ENCODE results near the gene MCRIP2.
A peak's percentile ranks its signal among the peaks of the same experiment; 100 is the strongest.

The MCRIP2 gene

GRCh38 chr16:672371-672770, 30.7 kb downstream of the MCRIP2 start:
- Mint-ChIP-seq H3K36me3 (ENCODE audit: low read depth) (peaks cover 5% of the 10 kb centered on the region), H3K4me3 (no peak overlapping the region), H3K27me3 (ENCODE audit: low read depth) (peaks cover 4% of the 10 kb centered on the region), H3K9me3 (no peaks in the 10 kb centered on the region), H3K4me1 (ENCODE audit: low read depth) (peaks cover 1% of the 10 kb centered on the region), H3K27ac (no peak overlapping the region)
- DNase-seq (ENCODE audit: low spot score) = no peak

GRCh38 chr16:672851-673250, 31.2 kb downstream of the MCRIP2 start:
- no peaks in the 10 kb centered on the region for H3K9me3 Mint-ChIP-seq
- no peak overlapping the region for H3K27ac Mint-ChIP-seq
- H3K4me1 Mint-ChIP-seq (ENCODE audit: low read depth) = no peaks in the 10 kb centered on the region
- no peak overlapping the region for H3K4me3 Mint-ChIP-seq
- H3K36me3 Mint-ChIP-seq (ENCODE audit: low read depth) = peaks cover 5% of the 10 kb centered on the region
- DNase-seq (ENCODE audit: low spot score) = no peak
- H3K27me3 Mint-ChIP-seq (ENCODE audit: low read depth) = peaks cover 4% of the 10 kb centered on the region

- Mint-ChIP-seq H3K9me3 (no peaks in the 10 kb centered on the region), H3K4me1 (ENCODE audit: low read depth) (no peaks in the 10 kb centered on the region), H3K36me3 (ENCODE audit: low read depth) (peaks cover 5% of the 10 kb centered on the region), H3K4me3 (no peak overlapping the region), H3K27ac (no peak overlapping the region), H3K27me3 (ENCODE audit: low read depth) (peaks cover 4% of the 10 kb centered on the region)
- no peak for DNase-seq (ENCODE audit: low spot score)
Measured at GRCh38 chr16:673399-673991, 31.9 kb downstream of the MCRIP2 start.

- Mint-ChIP-seq H3K4me1 (ENCODE audit: low read depth) (peaks cover 2% of the 10 kb centered on the region), H3K36me3 (ENCODE audit: low read depth) (peaks cover 5% of the 10 kb centered on the region), H3K4me3 (no peak overlapping the region), H3K27ac (no peak overlapping the region), H3K9me3 (no peaks in the 10 kb centered on the region), H3K27me3 (ENCODE audit: low read depth) (peaks cover 4% of the 10 kb centered on the region)
- no peak for DNase-seq (ENCODE audit: low spot score)
Measured at GRCh38 chr16:674214-674881, 32.7 kb downstream of the MCRIP2 start.

GRCh38 chr16:674968-675883, 33.6 kb downstream of the MCRIP2 start, which contains the start of gene RHBDL1:
Gene RHBDL1, plus strand, starts transcription at chr16:675671. Its CDS starts 120 bp downstream, at chr16:675791.
- Mint-ChIP-seq H3K9me3 (no peaks in the 10 kb centered on the region), H3K36me3 (ENCODE audit: low read depth) (peaks cover 3% of the 10 kb centered on the region), H3K27me3 (ENCODE audit: low read depth) (peaks cover 4% of the 10 kb centered on the region), H3K4me1 (ENCODE audit: low read depth) (peaks cover 3% of the 10 kb centered on the region), H3K4me3 (no peak within 1 kb of the TSS), H3K27ac (no peak within 1 kb of the TSS)
- no peak for DNase-seq (ENCODE audit: low spot score)

DNA sequence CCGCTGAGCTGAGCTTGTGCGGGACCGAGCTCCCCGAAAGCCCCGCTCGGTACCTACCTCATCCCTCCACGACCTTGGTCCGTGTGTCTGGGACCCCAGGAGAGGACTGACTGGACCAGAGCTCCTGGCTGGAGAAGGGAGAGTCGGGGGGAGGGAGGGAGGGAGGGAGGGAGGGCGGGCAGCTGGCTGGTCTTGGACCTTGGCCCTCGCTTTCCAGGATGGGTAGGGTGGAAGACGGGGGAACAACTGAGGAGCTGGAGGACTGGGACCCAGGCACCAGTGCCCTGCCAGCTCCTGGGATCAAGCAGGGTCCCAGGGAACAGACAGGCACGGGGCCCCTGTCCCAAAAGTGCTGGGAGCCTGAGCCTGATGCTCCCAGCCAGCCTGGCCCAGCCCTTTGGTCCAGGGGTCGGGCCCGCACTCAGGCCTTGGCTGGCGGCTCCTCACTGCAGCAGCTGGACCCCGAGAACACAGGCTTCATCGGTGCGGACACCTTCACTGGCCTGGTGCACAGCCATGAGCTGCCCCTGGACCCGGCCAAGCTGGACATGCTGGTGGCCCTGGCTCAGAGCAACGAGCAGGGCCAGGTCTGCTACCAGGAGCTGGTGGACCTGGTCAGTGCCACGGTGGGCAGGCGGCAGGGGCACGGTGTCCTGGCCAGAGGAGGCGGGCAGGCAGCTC, 34.4 kb downstream of the MCRIP2 start:
- H3K9me3 Mint-ChIP-seq = no peaks in the 10 kb centered on the region
- H3K27ac Mint-ChIP-seq = no peak overlapping the region
- no peak overlapping the region for H3K4me3 Mint-ChIP-seq

DNA sequence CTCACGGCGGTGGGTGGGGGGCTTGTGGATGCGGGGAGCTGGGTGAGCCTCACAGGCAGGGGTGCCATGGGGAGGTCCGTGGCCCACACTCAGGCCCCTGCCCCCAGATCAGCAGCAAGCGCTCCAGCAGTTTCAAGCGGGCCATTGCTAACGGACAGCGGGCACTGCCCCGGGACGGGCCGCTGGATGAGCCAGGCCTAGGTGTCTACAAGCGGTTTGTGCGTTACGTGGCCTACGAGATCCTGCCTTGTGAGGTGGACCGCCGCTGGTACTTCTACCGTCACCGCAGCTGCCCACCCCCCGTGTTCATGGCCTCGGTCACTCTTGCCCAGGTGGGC, 34.9 kb downstream of the MCRIP2 start:
- DNase-seq (ENCODE audit: low spot score) = no peak
- Mint-ChIP-seq H3K4me1 (ENCODE audit: low read depth) (peaks cover 4% of the 10 kb centered on the region), H3K27ac (no peak overlapping the region), H3K4me3 (no peak overlapping the region), H3K27me3 (ENCODE audit: low read depth) (peaks cover 4% of the 10 kb centered on the region), H3K9me3 (no peaks in the 10 kb centered on the region), H3K36me3 (ENCODE audit: low read depth) (peaks cover 8% of the 10 kb centered on the region)

More for the DNA sequence above, 34.4 kb downstream of the MCRIP2 start:
- H3K36me3 Mint-ChIP-seq (ENCODE audit: low read depth) = peaks cover 5% of the 10 kb centered on the region
- H3K4me1 Mint-ChIP-seq (ENCODE audit: low read depth) = peaks cover 4% of the 10 kb centered on the region
- H3K27me3 Mint-ChIP-seq (ENCODE audit: low read depth) = peaks cover 4% of the 10 kb centered on the region
- DNase-seq (ENCODE audit: low spot score) = no peak

- DNase-seq (ENCODE audit: low spot score) = no peak
- Mint-ChIP-seq H3K27me3 (ENCODE audit: low read depth) (peaks cover 4% of the 10 kb centered on the region), H3K4me3 (no peak overlapping the region), H3K4me1 (ENCODE audit: low read depth) (peaks cover 4% of the 10 kb centered on the region), H3K9me3 (no peaks in the 10 kb centered on the region), H3K27ac (no peak overlapping the region), H3K36me3 (ENCODE audit: low read depth) (peaks cover 12% of the 10 kb centered on the region)
Measured at GRCh38 chr16:676913-677312, 35.3 kb downstream of the MCRIP2 start.

DNA sequence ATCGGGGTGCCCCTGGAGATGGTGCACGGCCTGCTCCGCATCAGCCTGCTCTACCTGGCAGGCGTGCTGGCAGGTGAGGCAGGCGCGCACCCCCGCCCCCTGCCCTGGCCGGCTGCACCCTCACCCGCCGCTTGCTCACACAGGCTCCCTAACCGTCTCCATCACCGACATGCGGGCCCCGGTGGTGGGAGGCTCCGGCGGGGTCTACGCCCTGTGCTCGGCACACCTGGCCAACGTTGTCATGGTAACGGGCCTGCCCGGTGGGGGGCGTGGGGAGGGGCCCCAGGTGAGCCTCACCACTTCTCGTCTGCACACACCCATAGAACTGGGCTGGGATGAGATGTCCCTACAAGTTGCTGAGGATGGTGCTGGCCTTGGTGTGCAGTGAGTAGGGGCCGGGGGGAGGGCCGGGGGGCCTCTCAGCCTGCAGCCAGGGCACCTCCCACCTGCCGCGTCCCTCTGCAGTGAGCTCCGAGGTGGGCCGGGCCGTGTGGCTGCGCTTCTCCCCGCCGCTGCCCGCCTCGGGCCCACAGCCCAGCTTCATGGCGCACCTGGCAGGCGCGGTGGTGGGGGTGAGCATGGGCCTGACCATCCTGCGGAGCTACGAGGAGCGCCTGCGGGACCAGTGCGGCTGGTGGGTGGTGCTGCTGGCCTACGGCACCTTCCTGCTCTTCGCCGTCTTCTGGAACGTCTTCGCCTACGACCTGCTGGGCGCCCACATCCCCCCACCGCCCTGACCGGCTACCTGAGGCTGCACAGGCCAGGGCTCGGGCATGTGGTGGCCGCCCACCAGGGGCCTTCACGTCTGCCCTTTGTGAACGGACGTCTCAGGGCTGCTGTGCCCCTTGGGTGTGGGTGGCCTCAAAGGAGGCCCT, 35.9 kb downstream of the MCRIP2 start:
- peaks cover 8% of the 10 kb centered on the region for H3K4me1 Mint-ChIP-seq (ENCODE audit: low read depth)
- no peaks in the 10 kb centered on the region for H3K9me3 Mint-ChIP-seq
- no peak overlapping the region for H3K4me3 Mint-ChIP-seq
- DNase-seq (ENCODE audit: low spot score) = no peak
- H3K27ac Mint-ChIP-seq = no peak overlapping the region
- peaks cover 4% of the 10 kb centered on the region for H3K27me3 Mint-ChIP-seq (ENCODE audit: low read depth)
- H3K36me3 Mint-ChIP-seq (ENCODE audit: low read depth) = peaks cover 17% of the 10 kb centered on the region

DNA sequence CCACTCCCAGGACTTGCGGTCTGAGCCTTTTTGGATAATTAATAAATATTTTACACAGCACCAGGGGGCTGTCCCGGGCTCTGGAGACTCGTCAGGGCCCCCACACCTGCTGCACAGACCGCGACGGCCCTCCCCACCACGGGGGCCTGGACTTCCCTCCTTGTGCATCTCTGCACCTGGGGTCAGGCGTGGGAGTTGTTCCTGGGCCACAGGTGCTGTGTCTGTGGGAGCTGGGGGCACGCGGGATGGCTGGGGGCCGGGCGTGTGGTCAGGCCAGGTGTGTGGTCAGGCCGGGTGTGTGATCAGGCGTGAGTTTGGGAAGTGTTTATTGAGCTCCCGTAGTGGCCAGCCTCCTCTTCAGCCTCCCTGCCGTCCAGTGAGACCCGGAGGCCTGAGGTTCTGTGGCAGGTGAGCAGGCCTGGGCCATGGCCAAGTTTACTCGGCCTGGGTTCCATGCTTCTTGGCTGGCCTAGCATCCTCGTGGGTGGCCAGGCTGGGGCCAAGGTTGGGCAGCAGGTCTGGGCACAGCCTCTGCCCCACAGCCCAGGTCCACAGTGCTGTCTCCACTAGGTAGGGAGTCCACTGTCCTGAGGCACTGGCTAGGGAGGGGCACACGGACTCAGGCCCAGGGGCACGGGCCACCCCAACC, 36.7 kb downstream of the MCRIP2 start:
- H3K4me1 Mint-ChIP-seq (ENCODE audit: low read depth) = peaks cover 9% of the 10 kb centered on the region
- peaks cover 4% of the 10 kb centered on the region for H3K27me3 Mint-ChIP-seq (ENCODE audit: low read depth)
- H3K4me3 Mint-ChIP-seq = no peak overlapping the region
- no peak for DNase-seq (ENCODE audit: low spot score)
- H3K9me3 Mint-ChIP-seq = no peaks in the 10 kb centered on the region
- H3K36me3 Mint-ChIP-seq (ENCODE audit: low read depth) = peaks cover 15% of the 10 kb centered on the region
- H3K27ac Mint-ChIP-seq = no peak overlapping the region

DNA sequence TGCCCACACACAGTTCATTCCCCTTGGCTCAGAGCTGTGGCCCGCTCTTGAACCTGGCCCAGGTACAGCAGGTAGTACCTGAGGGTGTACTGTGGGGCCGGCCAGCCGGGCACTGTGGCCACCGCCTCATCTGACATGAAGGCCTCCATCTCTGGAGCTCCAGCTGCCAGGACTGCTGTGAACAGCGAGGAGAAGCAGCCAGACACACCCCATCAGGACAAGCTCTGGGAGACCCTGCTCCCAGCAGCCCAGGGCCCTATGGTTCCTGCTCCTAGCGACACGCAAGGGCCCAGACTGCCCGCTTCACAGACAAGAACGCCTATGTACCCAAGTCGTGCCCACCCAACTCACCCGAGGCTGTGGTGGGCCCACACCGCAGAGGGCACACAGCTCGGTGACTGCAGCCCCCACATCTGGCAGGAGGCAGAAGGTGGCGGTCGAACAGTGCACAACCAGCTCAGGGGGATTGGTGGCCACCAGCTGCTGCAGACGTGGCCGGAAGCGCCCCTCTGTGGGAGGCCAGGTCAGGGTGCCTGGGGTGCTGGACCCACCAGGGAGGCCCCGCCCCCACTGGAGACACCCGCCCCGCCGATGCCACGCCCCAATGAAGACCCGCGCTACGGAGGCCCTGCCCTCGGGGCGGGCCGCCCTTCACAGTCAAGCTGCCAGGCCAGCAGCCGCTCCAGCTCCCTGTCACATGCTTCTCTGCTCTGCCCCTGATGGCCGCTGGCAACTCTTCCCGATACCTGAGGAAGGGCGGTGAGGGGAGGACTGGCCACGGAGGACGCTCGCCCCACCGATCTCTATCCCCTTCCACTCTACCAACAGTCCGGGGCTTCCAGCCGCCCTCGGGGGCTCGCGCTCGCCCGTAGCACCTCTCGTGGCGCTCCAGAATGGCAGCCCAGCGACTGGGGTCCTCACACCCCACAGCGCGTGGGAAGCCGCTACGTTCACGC, 37.5 kb downstream of the MCRIP2 start:
- peaks cover 4% of the 10 kb centered on the region for H3K27me3 Mint-ChIP-seq (ENCODE audit: low read depth)
- no peaks in the 10 kb centered on the region for H3K9me3 Mint-ChIP-seq
- H3K27ac Mint-ChIP-seq = no peak overlapping the region
- DNase-seq (ENCODE audit: low spot score) = peak; percentile 38
- H3K4me1 Mint-ChIP-seq (ENCODE audit: low read depth) = peaks cover 12% of the 10 kb centered on the region
- H3K4me3 Mint-ChIP-seq = peak overlapping the region; percentile 80
- peaks cover 15% of the 10 kb centered on the region for H3K36me3 Mint-ChIP-seq (ENCODE audit: low read depth)

All from T-helper 2 cell treated with Interferon-gamma antibody and Interleukin-4, amounts not matched to agents 5 μg/mL and 100 μg/mL, for 36 hours (primary cell).